H9 (cell line): ENCODE data around the gene UMOD. TPM values are rescaled to one million over a fixed set of nuclear protein-coding genes. Genes with fewer than 3 reads are reported as not detected.

ENCODE experiments used
- DNase-seq: peaks from one replicate; pipeline ENCODE4 v3.0.0-alpha.2; 2017
- H2AFZ ChIP-seq: one replicate; pipeline ENCODE4 v1.6.1; 2013; ENCODE audit warnings: mild to moderate bottlenecking, low read length, control low read depth, moderate library complexity
- H2AK5ac ChIP-seq: 2 replicates; pipeline ENCODE4 v1.6.1; 2013; ENCODE audit warnings: low read length, control low read depth, mixed read lengths; ENCODE audit not compliant: insufficient read length
- H2BK120ac ChIP-seq: one replicate; pipeline ENCODE4 v1.6.1; 2013; ENCODE audit warnings: low read depth, mild to moderate bottlenecking, low read length, control low read depth, inconsistent platforms; ENCODE audit not compliant: poor library complexity, severe bottlenecking
- H2BK12ac ChIP-seq: 2 replicates; pipeline ENCODE4 v1.6.1; 2013; ENCODE audit warnings: low read length, control low read depth, mixed read lengths, low read depth; ENCODE audit not compliant: insufficient read length
- H2BK15ac ChIP-seq: 2 replicates; pipeline ENCODE4 v1.6.1; 2013; ENCODE audit warnings: low read depth, low read length, control low read depth
- H2BK20ac ChIP-seq: one replicate; pipeline ENCODE4 v1.6.1; 2013; ENCODE audit warnings: low read depth, mild to moderate bottlenecking, low read length, control low read depth, inconsistent platforms; ENCODE audit not compliant: poor library complexity, severe bottlenecking
- H2BK5ac ChIP-seq: 2 replicates; pipeline ENCODE4 v1.6.1; 2013; ENCODE audit warnings: low read length, control low read depth, mixed read lengths; ENCODE audit not compliant: insufficient read length
- H3K14ac ChIP-seq: 2 replicates; pipeline ENCODE4 v1.6.1; 2013; ENCODE audit warnings: low read length, control low read depth; ENCODE audit not compliant: insufficient read depth
- H3K18ac ChIP-seq: 2 replicates; pipeline ENCODE4 v1.6.1; 2013; ENCODE audit warnings: low read depth, mild to moderate bottlenecking, mixed read lengths, low read length, control low read depth; ENCODE audit not compliant: insufficient read length
- H3K23ac ChIP-seq: 2 replicates; pipeline ENCODE4 v1.6.1; 2013; ENCODE audit warnings: low read length, control low read depth, mixed read lengths, low read depth; ENCODE audit not compliant: insufficient read length
- H3K23me2 ChIP-seq: 2 replicates; pipeline ENCODE4 v1.6.1; 2013; ENCODE audit warnings: low read depth, mild to moderate bottlenecking, mixed read lengths, low read length, control low read depth; ENCODE audit not compliant: insufficient read length, poor library complexity, severe bottlenecking
- H3K27ac ChIP-seq: 2 replicates; pipeline ENCODE4 v1.5.1; 2013; ENCODE audit warnings: low read length, control low read depth, mixed read lengths, low read depth; ENCODE audit not compliant: insufficient read length
- H3K27me3 ChIP-seq: 2 replicates; pipeline ENCODE4 v1.6.1; 2013; ENCODE audit warnings: low read length, control low read depth, inconsistent platforms; ENCODE audit not compliant: insufficient read depth
- H3K4ac ChIP-seq: 2 replicates; pipeline ENCODE4 v1.6.1; 2013; ENCODE audit warnings: low read depth, mild to moderate bottlenecking, control low read depth, inconsistent platforms, low read length, moderate library complexity
- H3K4me1 ChIP-seq: 2 replicates; pipeline ENCODE4 v1.6.1; 2013; ENCODE audit warnings: low read length, control low read depth, inconsistent platforms; ENCODE audit not compliant: insufficient read depth
- H3K4me2 ChIP-seq: 2 replicates; pipeline ENCODE4 v1.6.1; 2013; ENCODE audit warnings: low read length, control low read depth, mixed read lengths; ENCODE audit not compliant: insufficient read length, insufficient read depth
- H3K56ac ChIP-seq: 2 replicates; pipeline ENCODE4 v1.6.1; 2013; ENCODE audit warnings: low read depth, mild to moderate bottlenecking, mixed read lengths, low read length, control low read depth; ENCODE audit not compliant: insufficient read length
- H3K79me1 ChIP-seq: 2 replicates; pipeline ENCODE4 v1.6.1; 2013; ENCODE audit warnings: low read depth, mild to moderate bottlenecking, moderate library complexity, low read length, control low read depth, inconsistent platforms; ENCODE audit not compliant: insufficient read depth, poor library complexity, severe bottlenecking
- H3K79me2 ChIP-seq: 2 replicates; pipeline ENCODE4 v1.6.1; 2013; ENCODE audit warnings: low read length, control low read depth, inconsistent platforms; ENCODE audit not compliant: insufficient read depth
- H3K9ac ChIP-seq: 2 replicates; pipeline ENCODE4 v1.6.1; 2013; ENCODE audit warnings: low read length, control low read depth, mixed read lengths; ENCODE audit not compliant: insufficient read length; ENCODE audit errors: extremely low read depth
- H3K9me3 ChIP-seq: one replicate; pipeline ENCODE4 v1.6.1; 2013; ENCODE audit warnings: low read depth, low read length, inconsistent platforms; ENCODE audit not compliant: control insufficient read depth
- H3T11ph ChIP-seq: one replicate; pipeline ENCODE4 v1.6.1; 2013; ENCODE audit warnings: mild to moderate bottlenecking, low read length, control low read depth, inconsistent platforms
- H4K20me1 ChIP-seq: one replicate; pipeline ENCODE4 v1.6.1; 2013; ENCODE audit not compliant: control insufficient read depth, insufficient read length, insufficient read depth
- H4K5ac ChIP-seq: 2 replicates; pipeline ENCODE4 v1.6.1; 2013; ENCODE audit warnings: low read depth, mild to moderate bottlenecking, mixed read lengths, low read length, control low read depth; ENCODE audit not compliant: insufficient read length
- H4K8ac ChIP-seq: replicated peaks from 2 replicates; pipeline ENCODE4 v1.6.1; 2013; ENCODE audit warnings: low read length, control low read depth, mixed read lengths, low read depth; ENCODE audit not compliant: insufficient read length
- H4K91ac ChIP-seq: 2 replicates; pipeline ENCODE4 v1.6.1; 2013; ENCODE audit warnings: low read depth, mild to moderate bottlenecking, moderate library complexity, mixed read lengths, low read length, control low read depth; ENCODE audit not compliant: insufficient read length
- H3K27ac Mint-ChIP-seq, 3 experiments: 2 replicates in 2 of 3; 3 replicates in 1 of 3; pipeline ENCODE4 v1.8.0; 2020 to 2021; ENCODE audit warnings: mixed read lengths in 3 of 3, mild to moderate bottlenecking in 1 of 3, moderate library complexity in 1 of 3
- H3K27me3 Mint-ChIP-seq: 2 replicates; pipeline ENCODE4 v1.8.0; 2021; ENCODE audit warnings: low read depth, mild to moderate bottlenecking, moderate library complexity, mixed read lengths
- H3K36me3 Mint-ChIP-seq, 3 experiments: 2 replicates in 2 of 3; 3 replicates in 1 of 3; pipeline ENCODE4 v1.8.0; 2020 to 2021; ENCODE audit warnings: low read depth in 3 of 3, mixed read lengths in 3 of 3; ENCODE audit not compliant: insufficient read depth in 1 of 3
- H3K4me1 Mint-ChIP-seq, 2 experiments: 2 replicates each; pipeline ENCODE4 v1.8.0; 2020; ENCODE audit warnings: mixed read lengths in 2 of 2
- H3K4me3 Mint-ChIP-seq, 2 experiments: 2 replicates in 1 of 2; 3 replicates in 1 of 2; pipeline ENCODE4 v1.8.0; 2020 to 2021; ENCODE audit warnings: mild to moderate bottlenecking in 2 of 2, mixed read lengths in 2 of 2, moderate library complexity in 1 of 2
- H3K9me3 Mint-ChIP-seq, 2 experiments: 2 replicates in 1 of 2; 3 replicates in 1 of 2; pipeline ENCODE4 v1.8.0; 2020; ENCODE audit warnings: mild to moderate bottlenecking in 2 of 2, mixed read lengths in 2 of 2, moderate library complexity in 1 of 2
- CTCF ChIP-seq: fragments of 200-600 bp; sonication (generic); conservative IDR thresholded peaks from 3 replicates; pipeline ENCODE4 v1.8.0; 2021; ENCODE audit warnings: antibody characterized with exemption, mild to moderate bottlenecking
- WGBS: extraction: QIAGEN DNeasy Blood & Tissue Kit; methylation state at CpG from one replicate; pipeline ENCODE4 v1.1.7; 2013; ENCODE audit warnings: missing lambda C conversion rate, low lambda C conversion rate, mixed read lengths; ENCODE audit not compliant: insufficient read length; ENCODE audit errors: extremely low coverage; 5-methylcytosine and 5-hydroxymethylcytosine counted together
- total RNA-seq: library from RNA; stranded (reverse); gene quantifications from 2 replicates; pipeline ENCODE4 v1.2.1, GENCODE V29; 2021

Gene UMOD
- total RNA-seq, 1 experiment from 2014 or later, result not detected

- Histone ChIP-seq H2BK20ac (no peak overlapping the region), H3K4ac (no peak overlapping the region), H2BK15ac (no peak overlapping the region), H2AFZ (no peak overlapping the region), H4K5ac (no peak overlapping the region), H3K79me2 (no peaks in the 10 kb centered on the region), H3K18ac (no peak overlapping the region), H3K79me1 (no peaks in the 10 kb centered on the region), H3K23ac (no peak overlapping the region), H3K4me1 (no peaks in the 10 kb centered on the region), H3K23me2 (no peaks in the 10 kb centered on the region), H4K20me1 (no peaks in the 10 kb centered on the region), H3K56ac (no peak overlapping the region), H2AK5ac (no peak overlapping the region), H2BK5ac (no peak overlapping the region), H2BK12ac (no peak overlapping the region), H3K14ac (no peak overlapping the region), H4K8ac (no peak overlapping the region), H3K9ac (no peak overlapping the region), H3T11ph (no peak overlapping the region), H2BK120ac (no peak overlapping the region), H4K91ac (no peak overlapping the region), H3K4me2 (no peak overlapping the region), H3K9me3 (no peaks in the 10 kb centered on the region), H3K27ac (no peak overlapping the region), H3K27me3 (no peaks in the 10 kb centered on the region)
- Mint-ChIP-seq H3K9me3 (no peaks in the 10 kb centered on the region), H3K4me3 (no peak overlapping the region), H3K4me1 (no peaks in the 10 kb centered on the region), H3K27ac (no peak overlapping the region), H3K36me3 (no peaks in the 10 kb centered on the region), H3K27me3 (peaks cover 21% of the 10 kb centered on the region)
- whole genome bisulfite sequencing, result no CpG with 5 or more reads among the region's 5 CpGs
- DNase-seq, result no peak
- TF ChIP-seq CTCF, result no peak
Observed at GRCh38 chr16:20377181-20377580, 24.7 kb upstream of the UMOD start.
